HCEC 1CT (cell line): Measurements from ENCODE around the gene TMA16.

ENCODE experiments used
- DNase-seq: peaks from one replicate; pipeline ENCODE4 v3.0.0-alpha.2; 2017

Gene TMA16

DNA sequence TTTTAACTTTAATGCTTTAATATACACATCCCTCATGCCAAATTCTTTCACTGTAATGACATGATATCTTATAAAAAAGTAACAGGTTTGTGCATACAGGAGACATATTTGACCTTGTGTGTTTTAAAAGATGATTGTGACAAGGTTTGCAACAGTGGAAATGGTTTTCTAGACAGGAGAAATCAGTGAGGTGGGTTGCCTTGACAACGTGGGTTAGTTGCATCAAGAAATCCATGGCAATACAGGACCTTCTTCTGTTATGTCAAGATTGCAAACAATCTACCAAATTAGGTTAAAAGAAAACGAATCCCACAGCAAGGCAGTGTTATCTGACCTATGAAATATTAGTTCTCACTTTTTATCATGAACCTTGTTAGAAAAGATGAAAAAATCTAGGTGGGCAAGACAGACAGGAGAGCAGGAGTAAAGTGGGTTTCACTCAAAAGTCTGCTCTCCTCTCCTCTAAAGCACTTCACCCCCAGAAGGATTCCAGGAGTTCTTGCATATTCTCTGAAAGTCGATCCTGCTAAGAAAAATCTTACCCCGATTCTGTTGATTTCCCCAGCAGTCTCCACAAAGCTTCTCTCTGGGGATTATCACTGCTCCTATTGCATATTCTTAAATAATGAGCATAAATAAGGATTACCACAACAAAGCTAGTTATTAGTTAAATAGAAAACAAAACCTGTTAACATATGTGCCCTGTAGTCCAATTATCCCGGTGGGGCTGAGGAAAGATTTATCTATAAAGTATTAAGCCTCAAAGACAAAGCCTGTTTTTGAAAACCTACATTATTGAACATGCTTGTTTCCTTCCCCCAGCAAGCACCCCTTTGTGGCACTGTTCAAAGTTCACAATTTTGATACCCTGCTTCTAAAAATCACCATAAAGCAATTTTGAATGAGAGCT, 71.0 kb downstream of the TMA16 start:
- DNase-seq: no peak

DNA sequence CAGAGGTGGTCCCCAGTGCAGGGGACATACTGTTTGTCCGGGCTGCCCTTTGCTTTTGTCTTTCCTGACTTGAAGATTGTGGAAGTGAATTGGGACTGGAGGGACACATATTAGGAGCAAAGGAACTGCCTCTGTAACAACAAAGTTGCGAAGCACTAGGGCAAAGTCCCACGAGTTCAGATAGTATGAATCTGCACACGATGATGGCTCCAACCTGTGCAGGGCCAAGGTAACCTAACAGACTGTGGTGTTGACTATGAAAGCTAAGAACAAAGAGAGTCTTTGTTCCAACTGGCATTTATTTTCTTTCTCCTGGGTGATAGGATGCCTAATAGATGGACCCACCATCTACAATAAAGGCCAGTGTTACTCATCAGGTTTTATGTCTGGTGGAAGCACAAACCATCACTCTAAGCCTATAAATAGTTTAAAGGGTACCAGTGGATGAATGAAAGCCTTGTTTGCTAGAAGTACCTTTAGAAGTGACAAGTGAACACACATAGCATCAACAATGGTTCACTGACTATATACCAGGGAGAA, 71.8 kb downstream of the TMA16 start:
- no peak for DNase-seq

DNA sequence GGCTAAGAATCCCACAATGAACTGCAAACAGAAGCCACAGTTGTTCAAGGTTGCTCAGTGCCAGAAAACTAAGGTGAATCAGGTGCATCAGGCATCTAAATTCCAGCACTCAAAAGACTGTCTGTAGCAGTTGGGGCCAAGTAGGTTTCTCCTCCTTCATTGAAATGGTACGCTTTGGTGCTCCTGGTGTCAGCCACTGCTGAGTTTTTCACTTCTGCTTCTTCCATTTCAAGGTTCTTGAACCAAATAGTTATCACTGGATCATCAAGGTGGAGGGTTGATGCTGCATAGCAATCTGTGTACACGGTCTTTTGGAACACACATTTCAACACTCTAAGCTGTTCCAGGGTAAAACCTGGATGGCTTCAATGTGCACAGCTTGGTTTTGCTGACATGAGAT, 74.4 kb downstream of the TMA16 start:
- no peak for DNase-seq
